ENCODE results near the gene MANEAL. TPM values are rescaled to one million over a fixed set of nuclear protein-coding genes. Genes with fewer than 3 reads are reported as not detected.

The MANEAL gene
- total RNA-seq, 1 experiment from 2014 or later: 6.4 TPM

- TF ChIP-seq ARID4B (CRISPR knock-in tag; IDR thresholded peaks at IDR 0.05; ENCODE audit: borderline replicate concordance) (peak; percentile 99), GRHL2 (CRISPR knock-in tag; IDR thresholded peaks at IDR 0.05; ENCODE audit: insufficient replicate concordance, severe bottlenecking) (no peak), ATF2 (CRISPR knock-in tag; IDR thresholded peaks at IDR 0.05; ENCODE audit: borderline replicate concordance, low read depth) (peak; percentile 43; the same call in 1 of the 2 replicates), GTF2I (CRISPR knock-in tag; conservative IDR thresholded peaks at IDR 0.05) (no peak), MYBL2 (CRISPR knock-in tag; IDR thresholded peaks at IDR 0.05) (peak; percentile 94), STAT6 (CRISPR knock-in tag; conservative IDR thresholded peaks at IDR 0.05; ENCODE audit: low read depth) (no peak), ZBTB21 (CRISPR knock-in tag; IDR thresholded peaks at IDR 0.05; ENCODE audit: borderline replicate concordance) (peak; percentile 72; the same call in 1 of the 2 replicates), CBFB (CRISPR knock-in tag; IDR thresholded peaks at IDR 0.05; ENCODE audit: low read depth) (no peak), IRF2 (CRISPR knock-in tag; IDR thresholded peaks at IDR 0.05; ENCODE audit: borderline replicate concordance, low read depth) (peak; percentile 89; the same call in 1 of the 2 replicates), NFATC4 (CRISPR knock-in tag; IDR thresholded peaks at IDR 0.05) (no peak), SMAD4 (CRISPR knock-in tag; IDR thresholded peaks at IDR 0.05) (peak; percentile 95), RELA (CRISPR knock-in tag; IDR thresholded peaks at IDR 0.05; ENCODE audit: borderline replicate concordance) (no peak; the same call in 1 of the 2 replicates), FOXK1 (CRISPR knock-in tag; IDR thresholded peaks at IDR 0.05) (peak; percentile 93), GABPB1 (CRISPR knock-in tag; IDR thresholded peaks at IDR 0.05) (no peak), CTCF (IDR thresholded peaks at IDR 0.05) (no peak), HMGA2 (CRISPR knock-in tag; IDR thresholded peaks at IDR 0.05) (no peak), ELF4 (CRISPR knock-in tag; IDR thresholded peaks at IDR 0.05; ENCODE audit: low read depth) (peak; percentile 82; the same call in 1 of the 2 replicates), SP1 (CRISPR knock-in tag; conservative IDR thresholded peaks at IDR 0.05) (peak; percentile 80), FOXJ3 (CRISPR knock-in tag; IDR thresholded peaks at IDR 0.05; ENCODE audit: borderline replicate concordance) (no peak), ZNF121 (CRISPR knock-in tag; IDR thresholded peaks at IDR 0.05) (no peak), NR1H2 (CRISPR knock-in tag; IDR thresholded peaks at IDR 0.05) (peak; percentile 57; the same call in 1 of the 2 replicates), NFYB (CRISPR knock-in tag; conservative IDR thresholded peaks at IDR 0.05; ENCODE audit: low read depth) (peak; percentile 53), MXD4 (CRISPR knock-in tag; IDR thresholded peaks at IDR 0.05; ENCODE audit: borderline replicate concordance) (no peak), TEAD1 (CRISPR knock-in tag; IDR thresholded peaks at IDR 0.05) (peak; percentile 98)
- TF ChIP-seq, protein P1, sequence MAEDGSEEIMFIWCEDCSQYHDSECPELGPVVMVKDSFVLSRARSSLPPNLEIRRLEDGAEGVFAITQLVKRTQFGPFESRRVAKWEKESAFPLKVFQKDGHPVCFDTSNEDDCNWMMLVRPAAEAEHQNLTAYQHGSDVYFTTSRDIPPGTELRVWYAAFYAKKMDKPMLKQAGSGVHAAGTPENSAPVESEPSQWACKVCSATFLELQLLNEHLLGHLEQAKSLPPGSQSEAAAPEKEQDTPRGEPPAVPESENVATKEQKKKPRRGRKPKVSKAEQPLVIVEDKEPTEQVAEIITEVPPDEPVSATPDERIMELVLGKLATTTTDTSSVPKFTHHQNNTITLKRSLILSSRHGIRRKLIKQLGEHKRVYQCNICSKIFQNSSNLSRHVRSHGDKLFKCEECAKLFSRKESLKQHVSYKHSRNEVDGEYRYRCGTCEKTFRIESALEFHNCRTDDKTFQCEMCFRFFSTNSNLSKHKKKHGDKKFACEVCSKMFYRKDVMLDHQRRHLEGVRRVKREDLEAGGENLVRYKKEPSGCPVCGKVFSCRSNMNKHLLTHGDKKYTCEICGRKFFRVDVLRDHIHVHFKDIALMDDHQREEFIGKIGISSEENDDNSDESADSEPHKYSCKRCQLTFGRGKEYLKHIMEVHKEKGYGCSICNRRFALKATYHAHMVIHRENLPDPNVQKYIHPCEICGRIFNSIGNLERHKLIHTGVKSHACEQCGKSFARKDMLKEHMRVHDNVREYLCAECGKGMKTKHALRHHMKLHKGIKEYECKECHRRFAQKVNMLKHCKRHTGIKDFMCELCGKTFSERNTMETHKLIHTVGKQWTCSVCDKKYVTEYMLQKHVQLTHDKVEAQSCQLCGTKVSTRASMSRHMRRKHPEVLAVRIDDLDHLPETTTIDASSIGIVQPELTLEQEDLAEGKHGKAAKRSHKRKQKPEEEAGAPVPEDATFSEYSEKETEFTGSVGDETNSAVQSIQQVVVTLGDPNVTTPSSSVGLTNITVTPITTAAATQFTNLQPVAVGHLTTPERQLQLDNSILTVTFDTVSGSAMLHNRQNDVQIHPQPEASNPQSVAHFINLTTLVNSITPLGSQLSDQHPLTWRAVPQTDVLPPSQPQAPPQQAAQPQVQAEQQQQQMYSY (CRISPR knock-in tag; IDR thresholded peaks at IDR 0.05): no peak
These were observed 1.9 kb downstream of the MANEAL start (continued) for GRCh38 chr1:37795340-37796125.
